Fibroblast of lung (primary cell): Measurements from ENCODE around the gene ITPR1. TPM values are rescaled to one million over a fixed set of nuclear protein-coding genes. Genes with fewer than 3 reads are reported as not detected.

Source experiments
- DNase-seq, 2 donors: peaks; one replicate each; pipeline versions ENCODE4 v3.0.0 to v3.0.0-alpha.2; 2010; ENCODE audit warnings: low read depth in 2 of 2
- H2AFZ ChIP-seq: 2 replicates; pipeline ENCODE4 v1.5.1; 2012; ENCODE audit warnings: low read length, control low read depth, inconsistent platforms
- H3K27ac ChIP-seq: 2 replicates; pipeline ENCODE4 v1.5.1; 2011; ENCODE audit warnings: low read length, control low read depth; ENCODE audit not compliant: insufficient read depth
- H3K27me3 ChIP-seq: 2 replicates; pipeline ENCODE4 v1.5.1; 2011; ENCODE audit warnings: mild to moderate bottlenecking, low read length; ENCODE audit not compliant: control insufficient read depth, insufficient read depth
- H3K36me3 ChIP-seq: 2 replicates; pipeline ENCODE4 v1.5.1; 2011; ENCODE audit warnings: low read length; ENCODE audit not compliant: control insufficient read depth, insufficient read depth
- H3K4me1 ChIP-seq: 2 replicates; pipeline ENCODE4 v1.5.1; 2011; ENCODE audit warnings: low read length; ENCODE audit not compliant: control insufficient read depth, insufficient read depth; ENCODE audit errors: extremely low read depth
- H3K4me2 ChIP-seq: 2 replicates; pipeline ENCODE4 v1.5.1; 2011; ENCODE audit warnings: low read length, control low read depth; ENCODE audit not compliant: insufficient read depth; ENCODE audit errors: extremely low read depth
- H3K4me3 ChIP-seq, 4 experiments: fragments of 200-600 bp in 1 of 4; sonication (generic) in 1 of 4; replicated peaks in 1 of 4; 2 replicates each; pipeline ENCODE4 v1.5.1; 2011 to 2016; ENCODE audit warnings: low read length in 4 of 4, low read depth in 3 of 4, mild to moderate bottlenecking in 3 of 4, control low read depth in 2 of 4, inconsistent platforms in 1 of 4, mixed read lengths in 1 of 4; ENCODE audit not compliant: insufficient read depth in 1 of 4; ENCODE audit errors: control extremely low read depth in 1 of 4
- H3K79me2 ChIP-seq: 2 replicates; pipeline ENCODE4 v1.5.1; 2012; ENCODE audit warnings: mild to moderate bottlenecking, low read length, inconsistent platforms; ENCODE audit not compliant: control insufficient read depth, insufficient read depth
- H3K9ac ChIP-seq: 2 replicates; pipeline ENCODE4 v1.5.1; 2011; ENCODE audit warnings: mild to moderate bottlenecking, low read length, control low read depth; ENCODE audit not compliant: insufficient read depth
- H3K9me3 ChIP-seq: 2 replicates; pipeline ENCODE4 v1.5.1; 2012; ENCODE audit warnings: low read depth, low read length; ENCODE audit not compliant: control insufficient read depth, insufficient read depth
- H4K20me1 ChIP-seq: 2 replicates; pipeline ENCODE4 v1.5.1; 2011; ENCODE audit warnings: low read length; ENCODE audit not compliant: control insufficient read depth, insufficient read depth; ENCODE audit errors: extremely low read depth
- CTCF ChIP-seq, 2 donors: IDR thresholded peaks in 1 of 2; conservative IDR thresholded peaks in 1 of 2; 1 replicate in 1 of 2; 2 replicates in 1 of 2; pipeline ENCODE4 v1.5.1; 2011 to 2012; ENCODE audit warnings: low read length in 2 of 2, control low read depth in 1 of 2, inconsistent platforms in 1 of 2, low read depth in 1 of 2, mild to moderate bottlenecking in 1 of 2
- EZH2 ChIP-seq: IDR thresholded peaks from 2 replicates; pipeline ENCODE4 v1.5.1; 2012; ENCODE audit warnings: low read length, control low read depth, mild to moderate bottlenecking; ENCODE audit errors: missing control alignments
- polyA plus RNA-seq, 2 donors: library from polyadenylated mRNA; depleted of rRNA in 1 of 2; stranded (reverse) in 1 of 2; unstranded in 1 of 2; fragments of >200 nt; gene quantifications; 2 replicates each; pipeline ENCODE4 v1.2.1, GENCODE V29; 2011 to 2012; ENCODE audit warnings: missing spikeins in 1 of 2
- total RNA-seq: library from RNA; depleted of rRNA; stranded (reverse); fragments of >200 nt; gene quantifications from 2 replicates; pipeline ENCODE4 v1.2.1, GENCODE V29; 2014

Gene ITPR1
- total and polyA plus RNA-seq, 2 donors (not counting 1 experiment from before 2014, with no cell fraction given): 19.2 to 87.0 TPM

GRCh38 chr3:4794331-4794730 is 301.2 kb downstream of the ITPR1 start:
- no peaks in the 10 kb centered on the region for H3K9me3 ChIP-seq
- no peaks in the 10 kb centered on the region for H3K36me3 ChIP-seq
- no peaks in the 10 kb centered on the region for H3K27me3 ChIP-seq
- no peaks in the 10 kb centered on the region for H3K79me2 ChIP-seq
- H3K4me2 ChIP-seq: no peak overlapping the region
- TF ChIP-seq EZH2: no peak
- no peak for TF ChIP-seq CTCF (conservative IDR thresholded peaks at IDR 0.05 in 1 of 2, IDR thresholded peaks at IDR 0.05 in 1 of 2; ENCODE audit: low read depth in 1 of 2, low read length in 2 of 2)
- H3K4me1 ChIP-seq: no peaks in the 10 kb centered on the region
- no peak overlapping the region for H3K27ac ChIP-seq
- H4K20me1 ChIP-seq: no peaks in the 10 kb centered on the region
- DNase-seq: peak in 1 of 2 donors; percentile 57
- no peak overlapping the region for H3K4me3 ChIP-seq
- no peak overlapping the region for H3K9ac ChIP-seq
- no peak overlapping the region for H2AFZ ChIP-seq

GRCh38 chr3:4794798-4795197 is 301.6 kb downstream of the ITPR1 start:
- H3K9me3 ChIP-seq: no peaks in the 10 kb centered on the region
- H3K4me3 ChIP-seq: no peak overlapping the region
- H3K9ac ChIP-seq: no peak overlapping the region
- no peak overlapping the region for H3K27ac ChIP-seq
- no peaks in the 10 kb centered on the region for H3K79me2 ChIP-seq
- peak in 1 of 2 donors; percentile 25 for DNase-seq
- no peak overlapping the region for H2AFZ ChIP-seq
- TF ChIP-seq EZH2: no peak
- TF ChIP-seq CTCF (conservative IDR thresholded peaks at IDR 0.05 in 1 of 2, IDR thresholded peaks at IDR 0.05 in 1 of 2; ENCODE audit: low read depth in 1 of 2, low read length in 2 of 2): no peak
- no peaks in the 10 kb centered on the region for H4K20me1 ChIP-seq
- H3K4me1 ChIP-seq: no peaks in the 10 kb centered on the region
- no peak overlapping the region for H3K4me2 ChIP-seq
- H3K27me3 ChIP-seq: no peaks in the 10 kb centered on the region
- no peaks in the 10 kb centered on the region for H3K36me3 ChIP-seq

GRCh38 chr3:4795905-4796304 is 302.8 kb downstream of the ITPR1 start:
- H3K36me3 ChIP-seq: no peaks in the 10 kb centered on the region
- H3K27me3 ChIP-seq: no peaks in the 10 kb centered on the region
- no peak overlapping the region for H3K4me2 ChIP-seq
- H3K9ac ChIP-seq: no peak overlapping the region
- H3K4me1 ChIP-seq: no peaks in the 10 kb centered on the region
- no peak overlapping the region for H3K4me3 ChIP-seq
- no peaks in the 10 kb centered on the region for H3K79me2 ChIP-seq
- H3K9me3 ChIP-seq: no peaks in the 10 kb centered on the region
- no peak overlapping the region for H3K27ac ChIP-seq
- TF ChIP-seq EZH2 (no peak), CTCF (conservative IDR thresholded peaks at IDR 0.05 in 1 of 2, IDR thresholded peaks at IDR 0.05 in 1 of 2; ENCODE audit: low read depth in 1 of 2, low read length in 2 of 2) (no peak)
- no peaks in the 10 kb centered on the region for H4K20me1 ChIP-seq
- DNase-seq: peak in 1 of 2 donors; percentile 70
- no peak overlapping the region for H2AFZ ChIP-seq
